OCI-M1 (cell line): ENCODE data around the gene YES1.
"Not testable (repeated sequence)": the region's sequence is repeated elsewhere in the genome, so short reads cannot be mapped to it uniquely, and the experiment has no call there.

Experiments used
- DNase-seq: peaks from one replicate; lab custom pipeline; 2025; lab: John Stamatoyannopoulos, UW

YES1 gene

DNA sequence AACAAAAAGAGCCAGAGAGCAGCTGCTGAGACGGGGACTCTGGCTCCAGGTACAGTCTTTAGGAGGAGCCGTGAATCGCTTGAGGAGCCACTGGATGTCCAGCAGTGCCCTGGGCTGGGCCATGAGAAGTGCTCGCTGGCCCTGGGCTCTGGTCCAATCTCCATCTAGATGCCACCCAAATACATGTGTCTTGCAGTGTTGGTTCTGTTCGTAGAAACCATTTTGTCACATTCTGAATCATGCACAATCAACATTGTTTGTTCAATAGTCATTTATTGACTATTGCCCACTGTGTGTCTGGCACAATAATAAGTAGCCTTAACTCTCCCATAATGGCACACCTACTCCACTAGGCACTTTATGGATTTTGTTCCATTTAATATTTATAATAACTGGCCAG, 128.5 kb downstream of the YES1 start:
- no peak for DNase-seq

DNA sequence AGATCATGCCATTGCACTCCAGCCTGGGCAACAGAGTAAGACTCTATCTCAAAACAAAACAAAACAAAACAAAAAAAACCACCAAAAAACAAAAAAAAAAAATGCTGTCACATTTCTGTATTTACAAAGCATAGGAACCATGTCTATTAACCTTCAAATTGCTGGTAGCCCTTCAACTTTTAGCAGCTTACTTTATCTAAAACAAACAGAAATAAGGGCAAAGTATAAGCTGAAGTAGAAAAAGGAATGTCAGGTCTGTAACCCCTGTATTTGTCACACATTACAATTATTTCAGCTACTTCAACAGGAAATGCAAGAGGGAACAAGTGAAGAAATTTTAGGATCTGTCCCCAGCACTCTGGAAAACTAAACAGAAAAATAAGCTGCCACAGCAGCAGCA, 129.2 kb downstream of the YES1 start:
- DNase-seq: no peak

DNA sequence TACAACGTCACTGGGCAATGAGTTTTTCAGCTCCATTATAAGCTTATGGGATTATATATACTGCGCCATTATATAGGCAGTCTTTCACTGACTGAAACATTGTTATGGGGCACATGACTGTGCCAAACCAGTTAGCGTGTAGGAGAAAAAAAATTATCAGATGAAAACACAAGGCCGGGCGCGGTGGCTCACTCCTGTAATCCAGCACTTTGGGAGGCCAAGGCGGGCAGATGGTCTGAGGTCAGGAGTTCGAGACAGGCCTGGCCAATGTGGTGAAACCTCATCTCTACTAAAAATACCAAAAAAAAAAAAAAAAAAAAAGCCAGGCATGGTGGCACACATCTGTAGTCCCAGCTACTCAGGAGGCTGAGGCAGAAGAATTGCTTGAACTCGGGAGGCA, 129.6 kb downstream of the YES1 start:
- DNase-seq: not testable (repeated sequence)

DNA sequence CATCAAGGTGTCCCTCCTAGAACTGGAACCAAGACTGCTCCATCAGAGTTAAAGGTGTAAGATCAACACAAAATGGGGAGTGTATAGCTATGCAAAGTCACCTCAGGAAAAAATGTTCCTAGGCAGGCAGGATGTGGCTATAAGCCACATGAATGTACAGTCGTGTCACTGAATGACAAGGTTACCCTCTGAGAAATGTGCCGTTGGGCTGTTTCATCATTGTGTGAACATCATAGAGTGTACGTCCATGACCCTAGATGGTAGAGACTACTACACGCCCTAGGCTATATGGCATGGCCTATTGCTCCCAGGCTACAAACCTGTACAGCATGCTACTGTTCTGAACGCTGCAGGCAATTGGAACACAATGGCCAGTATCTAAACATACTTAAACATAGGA, 130.1 kb downstream of the YES1 start:
- no peak for DNase-seq

DNA sequence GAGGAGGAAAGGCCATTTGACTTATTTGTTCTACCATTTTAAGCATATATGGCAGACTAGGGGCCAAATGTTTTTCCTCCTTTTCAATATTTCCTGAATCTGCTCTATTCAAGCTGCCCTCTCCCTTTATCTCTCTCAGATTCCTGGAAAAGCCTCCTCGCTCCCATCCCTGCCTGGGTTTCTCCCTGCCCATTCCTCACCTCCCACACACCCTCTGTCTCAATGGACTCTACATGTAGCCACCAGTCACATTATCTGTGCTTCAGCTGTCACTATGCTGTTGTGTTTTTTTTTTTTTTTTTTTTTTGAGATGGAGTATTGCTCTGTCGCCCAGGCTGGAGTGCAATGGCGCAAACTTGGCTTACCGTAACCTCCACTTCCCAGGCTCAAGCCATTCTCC, 131.7 kb downstream of the YES1 start:
- DNase-seq: no peak

DNA sequence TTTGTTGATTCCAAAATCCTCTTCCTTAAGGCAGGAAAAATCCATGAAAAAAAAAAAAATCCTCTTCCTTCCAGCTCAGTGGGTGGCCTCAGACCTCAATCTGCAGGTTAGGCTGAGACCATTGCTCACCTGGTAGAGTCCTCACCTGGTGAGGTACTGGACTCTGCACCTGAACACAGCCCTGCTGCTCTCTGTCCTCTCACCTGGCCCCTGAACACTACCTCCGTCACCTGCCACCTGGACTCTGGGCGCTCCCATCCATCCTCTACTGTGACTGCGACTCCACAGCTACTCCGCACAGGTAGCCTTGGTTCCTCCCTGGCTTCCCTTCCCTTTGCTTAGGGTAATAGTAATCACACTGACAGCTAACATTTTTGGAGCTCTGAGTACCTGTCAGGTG, 132.5 kb downstream of the YES1 start:
- DNase-seq: no peak

DNA sequence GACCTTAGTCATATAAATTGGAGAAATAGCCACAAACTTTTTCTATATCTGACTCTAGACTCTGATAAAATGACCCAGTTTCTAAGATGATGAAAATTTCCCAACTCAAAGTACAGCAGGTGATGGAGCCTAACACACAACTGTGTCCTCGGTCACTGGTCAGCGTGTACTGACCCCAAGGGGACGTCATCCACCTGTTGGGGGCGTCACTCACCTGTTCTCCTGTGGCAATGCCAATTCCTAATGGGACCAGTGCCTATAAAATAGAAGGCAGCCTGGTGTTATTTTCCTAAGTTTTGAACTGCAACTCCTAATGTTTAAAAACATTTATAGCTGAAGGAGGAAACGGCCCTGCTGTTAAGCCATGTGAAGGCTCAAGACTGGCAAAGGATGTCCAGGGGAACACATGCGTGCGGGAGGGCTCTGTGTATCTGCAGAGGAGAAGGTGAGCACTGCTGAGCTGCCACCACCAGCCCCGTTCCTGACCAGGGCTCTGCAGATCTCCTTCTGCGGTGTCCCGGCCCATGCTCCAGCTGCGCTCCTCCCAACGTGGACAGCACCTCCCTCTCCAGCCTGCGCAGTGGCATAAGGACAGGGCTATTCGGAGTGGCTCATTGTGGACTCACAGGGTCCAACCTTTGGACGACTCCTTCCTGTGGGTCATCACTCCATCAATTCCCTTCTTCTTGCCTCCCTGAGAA, 133.4 kb downstream of the YES1 start:
- no peak for DNase-seq

DNA sequence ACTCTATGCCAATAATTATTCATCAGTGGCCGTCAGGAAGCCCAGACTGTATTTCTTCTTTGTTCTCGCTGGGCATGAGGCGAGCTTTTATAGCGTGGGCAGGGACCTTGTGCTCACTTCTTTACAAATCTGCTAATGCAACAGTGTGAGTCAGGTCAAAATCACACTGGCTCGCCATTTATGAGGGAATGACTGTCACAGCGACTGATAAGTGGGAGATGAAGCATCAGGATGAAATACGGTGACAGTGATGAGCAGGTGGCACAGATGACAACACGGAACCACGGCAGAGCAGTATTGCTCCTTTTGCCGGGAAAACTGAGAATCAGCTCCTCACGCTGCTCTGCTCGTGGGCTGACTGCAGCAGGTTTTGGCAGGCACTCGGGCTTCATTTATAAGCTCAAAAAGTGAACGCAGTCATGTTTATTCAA, 134.1 kb downstream of the YES1 start:
- DNase-seq: no peak

DNA sequence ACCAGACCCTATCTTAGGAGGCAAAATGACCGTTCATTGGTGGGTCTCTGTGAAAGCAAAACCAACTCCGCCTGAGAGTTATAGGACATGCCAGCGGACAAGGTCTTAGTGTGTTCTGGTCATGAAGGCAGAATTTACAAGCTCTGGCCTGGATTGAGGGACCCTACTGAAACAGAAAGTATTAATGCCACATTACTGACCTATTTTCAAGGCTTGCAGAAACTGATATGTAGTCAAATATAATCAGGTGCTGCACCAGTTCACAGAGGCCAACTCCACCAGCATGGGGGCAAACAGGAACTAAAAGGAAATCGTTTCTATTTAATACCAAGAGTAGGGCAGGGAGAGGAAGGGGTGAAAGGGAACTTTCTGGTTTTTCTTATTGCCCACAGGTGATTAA, 134.9 kb downstream of the YES1 start:
- no peak for DNase-seq

DNA sequence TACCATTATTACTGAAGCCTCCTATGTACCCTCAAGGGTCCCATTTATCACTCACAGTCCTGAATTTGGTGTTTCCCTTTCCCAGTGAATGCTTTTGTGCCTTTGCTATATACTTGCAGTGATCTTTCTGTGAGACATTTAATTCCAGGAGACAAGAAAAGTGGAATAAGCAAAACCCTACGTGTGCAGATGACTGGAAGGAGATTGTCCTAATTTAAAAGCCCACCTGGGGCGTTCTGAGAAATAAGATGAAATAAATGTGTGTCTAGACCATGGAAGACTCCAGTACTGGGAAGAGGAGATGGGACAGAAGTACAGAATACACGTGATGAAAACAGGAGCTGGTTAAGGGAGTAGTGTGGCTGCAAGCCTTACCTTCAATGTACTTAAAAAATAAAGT, 135.3 kb downstream of the YES1 start:
- DNase-seq: no peak

DNA sequence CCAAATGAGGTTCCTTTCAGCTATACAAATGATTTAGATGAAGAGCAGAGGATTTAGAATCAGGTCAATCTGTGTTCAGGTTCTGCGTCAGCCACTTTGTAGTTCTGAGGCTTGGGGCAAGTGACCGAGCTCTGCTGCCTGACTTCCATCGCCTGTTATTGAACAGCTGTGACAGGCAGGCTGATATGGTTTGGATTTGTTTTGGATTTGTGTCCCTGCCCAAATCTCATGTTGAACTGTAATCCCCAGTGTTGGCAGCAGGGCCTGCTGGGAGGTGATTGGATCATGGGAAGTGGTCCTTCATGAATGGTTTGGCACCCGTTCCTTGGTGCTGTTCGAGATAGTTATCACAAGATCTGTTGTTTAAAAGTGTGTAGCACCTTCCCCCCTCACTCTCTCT, 136.0 kb downstream of the YES1 start:
- no peak for DNase-seq

DNA sequence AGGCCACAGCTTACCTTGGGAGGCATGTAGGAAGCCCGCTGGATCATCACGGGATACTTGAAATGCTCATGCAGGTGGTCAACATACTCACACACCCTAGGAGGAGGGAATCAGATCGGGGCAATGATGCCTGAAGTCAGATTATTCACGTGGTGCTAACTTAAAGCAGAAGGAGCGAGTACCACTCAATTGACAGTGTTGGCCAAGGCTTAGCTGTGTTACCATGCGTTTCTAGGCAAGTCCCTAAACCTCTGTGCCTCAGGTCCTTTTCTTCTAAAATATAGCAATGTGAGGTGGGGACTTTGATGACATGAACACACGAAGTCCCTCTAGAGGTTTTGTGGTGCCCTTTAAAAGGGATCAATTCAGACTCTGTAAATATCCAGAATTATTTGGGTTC, 136.7 kb downstream of the YES1 start:
- no peak for DNase-seq

DNA sequence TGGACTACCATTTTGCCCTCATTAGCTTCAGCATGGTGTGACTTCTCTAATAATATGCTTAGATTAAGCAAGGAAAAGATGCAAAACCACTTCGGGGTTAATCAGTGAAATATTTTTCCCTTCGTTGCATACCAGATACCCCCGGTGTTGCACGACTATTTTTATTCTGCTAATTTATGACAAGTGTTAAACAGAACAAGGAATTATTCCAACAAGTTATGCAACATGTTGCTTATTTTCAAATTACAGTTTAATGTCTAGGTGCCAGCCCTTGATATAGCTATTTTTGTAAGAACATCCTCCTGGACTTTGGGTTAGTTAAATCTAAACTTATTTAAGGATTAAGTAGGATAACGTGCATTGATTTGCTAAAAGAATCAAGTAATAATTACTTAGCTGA, 138.3 kb downstream of the YES1 start:
- DNase-seq: no peak

DNA sequence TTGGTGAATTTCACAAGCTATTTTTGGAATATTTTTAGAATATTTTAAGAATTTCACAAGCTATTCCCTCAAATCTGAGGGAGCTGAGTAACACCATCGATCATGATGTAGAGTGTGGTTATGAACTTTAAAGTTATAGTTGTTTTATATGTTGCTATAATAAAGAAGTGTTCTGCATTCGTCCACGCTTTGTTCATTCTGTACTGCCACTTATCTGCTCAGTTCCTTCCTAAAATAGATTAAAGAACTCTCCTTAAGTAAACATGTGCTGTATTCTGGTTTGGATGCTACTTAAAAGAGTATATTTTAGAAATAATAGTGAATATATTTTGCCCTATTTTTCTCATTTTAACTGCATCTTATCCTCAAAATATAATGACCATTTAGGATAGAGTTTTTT, 138.7 kb downstream of the YES1 start:
- no peak for DNase-seq
